CD14-positive monocyte (primary cell): ENCODE data around the gene LTO1. TPM values are rescaled to one million over a fixed set of nuclear protein-coding genes. Genes with fewer than 3 reads are reported as not detected.
A peak's percentile ranks its signal among the peaks of the same experiment; 100 is the strongest.

ENCODE experiments used
- DNase-seq, 3 donors: peaks; one replicate each; pipeline ENCODE4 v3.0.0-alpha.2; 2011 to 2022
- H2AFZ ChIP-seq: 2 replicates; pipeline ENCODE4 v1.6.0; 2012; ENCODE audit warnings: mild to moderate bottlenecking, low read depth, low read length, inconsistent platforms; ENCODE audit not compliant: insufficient read depth, poor library complexity, severe bottlenecking
- H3K27ac ChIP-seq, 2 donors: 1 replicate in 1 of 2; 2 replicates in 1 of 2; pipeline ENCODE4 v1.5.1; 2012 to 2013; ENCODE audit warnings: low read length in 2 of 2, control low read depth in 1 of 2, inconsistent platforms in 1 of 2, low read depth in 1 of 2, mild to moderate bottlenecking in 1 of 2
- H3K27me3 ChIP-seq, 2 donors: one replicate each; pipeline versions ENCODE4 v1.6.0 to v1.6.1; 2011 to 2013; ENCODE audit warnings: low read length in 2 of 2; ENCODE audit not compliant: control insufficient read depth in 2 of 2, insufficient read depth in 2 of 2
- H3K36me3 ChIP-seq, 2 donors: replicated peaks in 1 of 2; 1 replicate in 1 of 2; 2 replicates in 1 of 2; pipeline versions ENCODE4 v1.5.1 to v1.6.1; 2012 to 2013; ENCODE audit warnings: low read length in 2 of 2, control low read depth in 1 of 2, inconsistent platforms in 1 of 2, mild to moderate bottlenecking in 1 of 2; ENCODE audit not compliant: insufficient read depth in 2 of 2, control insufficient read depth in 1 of 2
- H3K4me1 ChIP-seq, 2 donors: 1 replicate in 1 of 2; 2 replicates in 1 of 2; pipeline versions ENCODE4 v1.5.1 to v1.6.1; 2012 to 2013; ENCODE audit warnings: low read length in 2 of 2, control low read depth in 1 of 2, inconsistent platforms in 1 of 2, mild to moderate bottlenecking in 1 of 2, moderate library complexity in 1 of 2; ENCODE audit not compliant: insufficient read depth in 2 of 2, control insufficient read depth in 1 of 2
- H3K4me2 ChIP-seq: replicated peaks from 2 replicates; pipeline ENCODE3; 2012; ENCODE audit warnings: low read length, moderate library complexity, mild to moderate bottlenecking; ENCODE audit not compliant: poor library complexity, severe bottlenecking; ENCODE audit errors: extremely low read depth
- H3K4me3 ChIP-seq, 3 experiments: fragments of 200-600 bp in 1 of 3; sonication (generic) in 1 of 3; replicated peaks in 1 of 3; 1 replicate in 2 of 3; 2 replicates in 1 of 3; pipeline ENCODE4 v1.5.1; 2011 to 2013; ENCODE audit warnings: low read length in 3 of 3, mild to moderate bottlenecking in 3 of 3, control low read depth in 2 of 3, low read depth in 2 of 3, inconsistent platforms in 1 of 3, moderate library complexity in 1 of 3
- H3K79me2 ChIP-seq: 2 replicates; pipeline ENCODE4 v1.6.0; 2012; ENCODE audit warnings: mild to moderate bottlenecking, control low read depth, inconsistent platforms, low read length, moderate library complexity; ENCODE audit not compliant: insufficient read depth
- H3K9ac ChIP-seq: 2 replicates; pipeline ENCODE4 v1.6.0; 2017; ENCODE audit warnings: low read length, mild to moderate bottlenecking; ENCODE audit not compliant: insufficient read depth, poor library complexity, severe bottlenecking
- H3K9me3 ChIP-seq, 2 donors: replicated peaks in 1 of 2; 1 replicate in 1 of 2; 2 replicates in 1 of 2; pipeline versions ENCODE4 v1.5.1 to v1.6.1; 2012 to 2013; ENCODE audit warnings: low read length in 2 of 2, control low read depth in 1 of 2; ENCODE audit not compliant: control insufficient read depth in 1 of 2, insufficient read depth in 1 of 2
- H4K20me1 ChIP-seq: 2 replicates; pipeline ENCODE4 v1.6.0; 2012; ENCODE audit warnings: mild to moderate bottlenecking, low read length, control low read depth, moderate library complexity; ENCODE audit not compliant: insufficient read depth
- H3K27ac Mint-ChIP-seq, 7 donors: one replicate each; pipeline ENCODE4 v1.8.0; 2020; ENCODE audit warnings: mild to moderate bottlenecking in 7 of 7, mixed read lengths in 7 of 7, moderate library complexity in 6 of 7, inconsistent platforms in 2 of 7
- H3K27me3 Mint-ChIP-seq, 3 donors: one replicate each; pipeline ENCODE4 v1.8.0; 2021 to 2022; ENCODE audit warnings: low read depth in 3 of 3, mild to moderate bottlenecking in 3 of 3, mixed read lengths in 3 of 3, moderate library complexity in 3 of 3, inconsistent platforms in 1 of 3
- H3K36me3 Mint-ChIP-seq, 2 donors: one replicate each; pipeline ENCODE4 v1.8.0; 2020; ENCODE audit warnings: mixed read lengths in 2 of 2, inconsistent platforms in 1 of 2, mild to moderate bottlenecking in 1 of 2
- H3K4me1 Mint-ChIP-seq: one replicate; pipeline ENCODE4 v1.8.0; 2020; ENCODE audit warnings: mild to moderate bottlenecking, mixed read lengths
- H3K4me3 Mint-ChIP-seq, 2 donors: one replicate each; pipeline ENCODE4 v1.8.0; 2020; ENCODE audit warnings: mild to moderate bottlenecking in 2 of 2, mixed read lengths in 2 of 2, moderate library complexity in 1 of 2
- H3K9me3 Mint-ChIP-seq, 7 donors: one replicate each; pipeline ENCODE4 v1.8.0; 2020 to 2022; ENCODE audit warnings: mixed read lengths in 7 of 7, mild to moderate bottlenecking in 6 of 7, moderate library complexity in 6 of 7, inconsistent platforms in 2 of 7
- WGBS: methylation state at CpG from one replicate; pipeline ENCODE4 v1.1.5; 2013; ENCODE audit warnings: missing lambda C conversion rate; ENCODE audit not compliant: insufficient coverage; 5-methylcytosine and 5-hydroxymethylcytosine counted together
- intact Hi-C, 2 donors: fragments of 100-400 bp; cut with micrococcal nuclease; formaldehyde crosslinking; loops; one replicate each; pipeline versions ENCODE4 v1.15.0 to v1.15.1; 2023
- polyA plus RNA-seq, 3 donors: library from polyadenylated mRNA; depleted of rRNA in 1 of 3; unstranded in 2 of 3; stranded (reverse) in 1 of 3; fragments of 300-500 nt in 2 of 3; fragments of >200 nt in 1 of 3; fragmentation: Illumina TruSeq in 2 of 3; gene quantifications; 1 replicate in 2 of 3; 2 replicates in 1 of 3; pipeline ENCODE4 v1.2.3, GENCODE V29; 2012 to 2021
- TF ChIP-seq, protein P1 (sequence below): fragments of 200-600 bp; IDR thresholded peaks from one replicate; pipeline ENCODE4 v1.8.0; 2022; ENCODE audit warnings: antibody characterized with exemption, mild to moderate bottlenecking

LTO1 gene
- polyA plus RNA-seq, 3 donors: 3.9 to 27.1 (median 5.2) TPM

DNA sequence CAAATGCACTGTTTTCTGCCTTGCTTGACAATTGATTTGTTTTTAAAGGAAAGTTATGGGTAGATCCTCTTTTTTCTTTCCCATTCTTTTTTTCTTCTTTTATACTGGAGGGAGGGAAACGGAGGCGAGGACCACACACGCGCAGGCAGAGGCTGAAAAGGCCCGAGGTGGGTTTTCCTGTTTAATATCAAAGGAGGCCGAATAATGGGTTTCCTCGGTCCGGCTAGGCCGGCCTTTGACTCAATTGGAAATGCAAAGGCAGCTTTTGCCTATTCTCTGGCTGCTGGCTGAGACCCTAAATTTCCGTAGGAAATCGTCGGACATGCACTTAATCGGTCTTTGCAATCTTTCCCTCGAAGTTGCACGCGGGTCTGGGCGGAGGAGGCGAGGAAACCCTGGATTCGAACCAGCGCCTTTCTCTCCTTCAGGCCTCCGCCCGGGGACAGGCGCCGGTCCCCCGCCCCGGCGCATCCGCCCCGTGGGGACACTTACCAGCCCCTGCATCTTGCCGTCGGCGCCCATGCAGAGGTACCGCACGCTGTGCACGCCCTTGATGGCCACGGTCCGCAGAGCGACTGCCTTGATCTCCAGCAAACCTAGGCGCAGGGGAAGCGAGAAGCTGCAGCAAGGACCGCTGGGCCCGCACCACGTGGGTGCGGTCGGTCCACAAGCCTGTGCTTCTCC, 27.8 kb upstream of the LTO1 start:
- Histone ChIP-seq H3K27me3 (peaks cover 47 to 79% of the 10 kb centered on the region in 2 donors), H3K4me1 (no peaks in the 10 kb centered on the region), H3K4me3 (no peak overlapping the region), H4K20me1 (no peaks in the 10 kb centered on the region), H3K79me2 (no peaks in the 10 kb centered on the region), H3K36me3 (no peaks in the 10 kb centered on the region), H3K4me2 (no peak overlapping the region), H3K9me3 (peaks cover 0 to 5% of the 10 kb centered on the region in 2 donors), H3K9ac (no peak overlapping the region), H3K27ac (no peak overlapping the region), H2AFZ (no peak overlapping the region)
- TF ChIP-seq, protein P1, sequence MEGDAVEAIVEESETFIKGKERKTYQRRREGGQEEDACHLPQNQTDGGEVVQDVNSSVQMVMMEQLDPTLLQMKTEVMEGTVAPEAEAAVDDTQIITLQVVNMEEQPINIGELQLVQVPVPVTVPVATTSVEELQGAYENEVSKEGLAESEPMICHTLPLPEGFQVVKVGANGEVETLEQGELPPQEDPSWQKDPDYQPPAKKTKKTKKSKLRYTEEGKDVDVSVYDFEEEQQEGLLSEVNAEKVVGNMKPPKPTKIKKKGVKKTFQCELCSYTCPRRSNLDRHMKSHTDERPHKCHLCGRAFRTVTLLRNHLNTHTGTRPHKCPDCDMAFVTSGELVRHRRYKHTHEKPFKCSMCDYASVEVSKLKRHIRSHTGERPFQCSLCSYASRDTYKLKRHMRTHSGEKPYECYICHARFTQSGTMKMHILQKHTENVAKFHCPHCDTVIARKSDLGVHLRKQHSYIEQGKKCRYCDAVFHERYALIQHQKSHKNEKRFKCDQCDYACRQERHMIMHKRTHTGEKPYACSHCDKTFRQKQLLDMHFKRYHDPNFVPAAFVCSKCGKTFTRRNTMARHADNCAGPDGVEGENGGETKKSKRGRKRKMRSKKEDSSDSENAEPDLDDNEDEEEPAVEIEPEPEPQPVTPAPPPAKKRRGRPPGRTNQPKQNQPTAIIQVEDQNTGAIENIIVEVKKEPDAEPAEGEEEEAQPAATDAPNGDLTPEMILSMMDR: no peak
- Mint-ChIP-seq H3K27ac (no peak overlapping the region), H3K4me1 (peaks cover 3% of the 10 kb centered on the region), H3K36me3 (no peaks in the 10 kb centered on the region), H3K4me3 (peak overlapping the region in 1 of 2 donors; percentile 73), H3K27me3 (peaks cover 61 to 89% (median 75%) of the 10 kb centered on the region in 3 donors), H3K9me3 (peaks cover 0 to 4% (median 3%) of the 10 kb centered on the region in 7 donors)
- intact Hi-C loops: no loop called here
- 4% methylated on average over 45 of the region's 45 CpGs for WGBS
- no peak for DNase-seq

DNA sequence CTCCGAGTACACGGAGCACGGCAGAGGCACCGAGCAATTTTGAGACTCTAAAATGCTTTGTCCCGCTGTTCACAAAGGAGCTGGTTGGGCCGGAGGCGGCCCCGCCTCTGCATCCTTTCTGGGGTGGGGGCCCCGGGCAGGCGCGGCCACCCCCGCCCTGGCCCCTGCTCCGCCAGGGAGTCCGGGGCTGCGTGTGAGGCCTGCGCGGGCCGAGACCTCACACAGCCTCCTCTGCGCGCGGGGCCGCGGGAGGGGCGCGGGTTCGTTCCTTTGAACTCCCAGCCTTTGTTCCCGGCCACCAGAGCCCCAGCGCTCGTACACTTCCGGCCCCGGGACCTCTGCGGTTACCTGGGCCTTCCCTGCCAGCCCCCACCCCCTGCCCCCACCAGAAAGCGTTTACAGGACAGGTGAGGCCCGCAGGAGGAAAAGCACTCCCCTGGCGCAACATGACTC, 27.1 kb upstream of the LTO1 start:
- H3K4me1 Mint-ChIP-seq: peaks cover 3% of the 10 kb centered on the region
- no peak overlapping the region for H3K4me2 ChIP-seq
- 2% methylated on average over 32 of the region's 35 CpGs for WGBS
- intact Hi-C loops: no loop called here
- peaks cover 0 to 5% of the 10 kb centered on the region in 2 donors for H3K9me3 ChIP-seq
- no peaks in the 10 kb centered on the region for H3K36me3 ChIP-seq
- H3K4me3 ChIP-seq: no peak overlapping the region
- DNase-seq: no peak
- H3K79me2 ChIP-seq: no peaks in the 10 kb centered on the region
- H3K4me1 ChIP-seq: no peaks in the 10 kb centered on the region
- peak overlapping the region in 1 of 2 donors; percentile 57 for H3K4me3 Mint-ChIP-seq
- TF ChIP-seq, protein P1: no peak
- no peaks in the 10 kb centered on the region for H3K36me3 Mint-ChIP-seq
- peaks cover 59 to 85% (median 71%) of the 10 kb centered on the region in 3 donors for H3K27me3 Mint-ChIP-seq
- peaks cover 0 to 4% (median 3%) of the 10 kb centered on the region in 7 donors for H3K9me3 Mint-ChIP-seq
- H2AFZ ChIP-seq: no peak overlapping the region
- no peak overlapping the region for H3K27ac ChIP-seq
- no peak overlapping the region for H3K27ac Mint-ChIP-seq
- no peaks in the 10 kb centered on the region for H4K20me1 ChIP-seq
- H3K27me3 ChIP-seq: peaks cover 46 to 77% of the 10 kb centered on the region in 2 donors
- H3K9ac ChIP-seq: no peak overlapping the region
